H1 (cell line): ENCODE measurements around the gene PBXIP1. TPM values are rescaled to one million over a fixed set of nuclear protein-coding genes. Genes with fewer than 3 reads are reported as not detected.

Experiments
- CTCF ChIA-PET: fragments of 300-600 bp; sonication (Branson Sonifier 250); formaldehyde crosslinking; loops from one replicate; lab custom pipeline; 2021; ENCODE audit not compliant: partially characterized antibody; lab: Charles Lee
- POLR2A ChIA-PET: fragments of 300-600 bp; sonication (Branson Sonifier 250); formaldehyde crosslinking; loops from one replicate; lab custom pipeline; 2021; ENCODE audit warnings: inconsistent platforms; ENCODE audit not compliant: partially characterized antibody; lab: Charles Lee
- DNase-seq, 2 experiments: peaks; one replicate each; pipeline versions ENCODE4 v3.0.0 to v3.0.0-alpha.2; 2010 to 2022; ENCODE audit warnings: low spot score in 2 of 2, low read depth in 1 of 2, mixed read lengths in 1 of 2
- FAIRE-seq: peaks from 2 replicates; lab custom pipeline; 2011; peaks lifted over from hg19 to GRCh38; lab: Jason Lieb, UNC
- H2AFZ ChIP-seq: 2 replicates; pipeline ENCODE4 v1.8.1; 2012; ENCODE audit warnings: low read length, inconsistent platforms
- H2AK5ac ChIP-seq: 2 replicates; pipeline ENCODE4 v1.6.1; 2013; ENCODE audit warnings: low read depth, low read length
- H2BK120ac ChIP-seq: replicated peaks from 2 replicates; pipeline ENCODE3; 2013; ENCODE audit warnings: low read depth, low read length, inconsistent platforms
- H2BK12ac ChIP-seq: 2 replicates; pipeline ENCODE4 v1.6.1; 2013; ENCODE audit warnings: low read depth, low read length
- H2BK15ac ChIP-seq: 2 replicates; pipeline ENCODE4 v1.6.1; 2013; ENCODE audit warnings: low read length
- H2BK20ac ChIP-seq: 2 replicates; pipeline ENCODE4 v1.6.1; 2013; ENCODE audit warnings: low read length
- H2BK5ac ChIP-seq: 2 replicates; pipeline ENCODE4 v1.6.1; 2013; ENCODE audit warnings: low read depth, low read length
- H3K14ac ChIP-seq: 2 replicates; pipeline ENCODE4 v1.6.1; 2013; ENCODE audit warnings: inconsistent platforms; ENCODE audit not compliant: insufficient read length
- H3K18ac ChIP-seq: 2 replicates; pipeline ENCODE4 v1.6.1; 2013; ENCODE audit warnings: low read length; ENCODE audit errors: extremely low read depth
- H3K23ac ChIP-seq: 2 replicates; pipeline ENCODE4 v1.6.1; 2013; ENCODE audit warnings: inconsistent platforms; ENCODE audit not compliant: insufficient read length
- H3K23me2 ChIP-seq: 2 replicates; pipeline ENCODE4 v1.6.1; 2013; ENCODE audit warnings: low read depth, low read length
- H3K27ac ChIP-seq: 2 replicates; pipeline ENCODE4 v1.6.1; 2011; ENCODE audit warnings: low read depth, low read length, inconsistent platforms
- H3K27me3 ChIP-seq, 4 experiments: replicated peaks in 1 of 4; 1 replicate in 1 of 4; 2 replicates in 3 of 4; pipeline versions ENCODE4 v1.6.1 to v1.8.1; 2011 to 2013; ENCODE audit warnings: low read length in 3 of 4, mild to moderate bottlenecking in 3 of 4, inconsistent platforms in 2 of 4, mixed read lengths in 2 of 4, moderate library complexity in 1 of 4; ENCODE audit not compliant: control insufficient read depth in 3 of 4, insufficient read depth in 3 of 4; ENCODE audit errors: extremely low read depth in 1 of 4
- H3K36me3 ChIP-seq, 4 experiments: 2 replicates each; pipeline versions ENCODE4 v1.6.1 to v1.8.1; 2011 to 2013; ENCODE audit warnings: mild to moderate bottlenecking in 4 of 4, low read length in 3 of 4, moderate library complexity in 2 of 4, control low read depth in 1 of 4, inconsistent platforms in 1 of 4; ENCODE audit not compliant: insufficient read depth in 4 of 4, control insufficient read depth in 2 of 4
- H3K4ac ChIP-seq: replicated peaks from 2 replicates; pipeline ENCODE3; 2013; ENCODE audit warnings: low read length, low read depth, mixed read lengths, inconsistent platforms; ENCODE audit not compliant: insufficient read length
- H3K4me1 ChIP-seq, 4 experiments: replicated peaks in 1 of 4; 1 replicate in 1 of 4; 2 replicates in 3 of 4; pipeline versions ENCODE4 v1.6.1 to v1.8.1; 2011 to 2013; ENCODE audit warnings: low read length in 3 of 4, inconsistent platforms in 2 of 4, mixed read lengths in 1 of 4; ENCODE audit not compliant: insufficient read depth in 4 of 4, control insufficient read depth in 3 of 4
- H3K4me2 ChIP-seq, 2 experiments: 2 replicates each; pipeline versions ENCODE4 v1.6.1 to v1.8.1; 2011 to 2013; ENCODE audit warnings: low read depth in 2 of 2, low read length in 2 of 2, control low read depth in 1 of 2, inconsistent platforms in 1 of 2, mild to moderate bottlenecking in 1 of 2; ENCODE audit not compliant: insufficient read depth in 1 of 2
- H3K4me3 ChIP-seq, 4 experiments: fragments of 200-600, 300-600 bp in 1 of 4; sonication (generic), shearing (Covaris generic), sonication (Bioruptor Twin) in 1 of 4; 2 replicates each; pipeline versions ENCODE4 v1.5.1 to v1.8.1; 2011 to 2016; ENCODE audit warnings: low read length in 4 of 4, low read depth in 3 of 4, control low read depth in 2 of 4, inconsistent platforms in 2 of 4, mild to moderate bottlenecking in 2 of 4, mixed read lengths in 1 of 4, moderate library complexity in 1 of 4; ENCODE audit not compliant: insufficient read depth in 2 of 4; ENCODE audit errors: extremely low read depth in 1 of 4
- H3K56ac ChIP-seq: replicated peaks from 2 replicates; pipeline ENCODE3; 2013; ENCODE audit warnings: low read depth, mild to moderate bottlenecking, mixed read lengths, low read length, inconsistent platforms; ENCODE audit not compliant: insufficient read length
- H3K79me1 ChIP-seq: 2 replicates; pipeline ENCODE4 v1.6.1; 2013; ENCODE audit warnings: low read depth, low read length, control low read depth
- H3K79me2 ChIP-seq, 2 experiments: 2 replicates each; pipeline versions ENCODE4 v1.6.1 to v1.8.1; 2012 to 2013; ENCODE audit warnings: low read length in 2 of 2, mild to moderate bottlenecking in 2 of 2, inconsistent platforms in 1 of 2; ENCODE audit not compliant: insufficient read depth in 2 of 2, control insufficient read depth in 1 of 2
- H3K9ac ChIP-seq, 4 experiments: replicated peaks in 1 of 4; 1 replicate in 1 of 4; 2 replicates in 3 of 4; pipeline versions ENCODE4 v1.6.1 to v1.8.1; 2011 to 2013; ENCODE audit warnings: low read depth in 3 of 4, low read length in 3 of 4, control low read depth in 2 of 4, mild to moderate bottlenecking in 2 of 4, moderate library complexity in 2 of 4, inconsistent platforms in 1 of 4; ENCODE audit errors: extremely low read depth in 1 of 4
- H3K9me3 ChIP-seq, 2 experiments: 2 replicates each; pipeline versions ENCODE4 v1.6.1 to v1.8.1; 2012 to 2013; ENCODE audit warnings: mild to moderate bottlenecking in 2 of 2, moderate library complexity in 2 of 2, control low read depth in 1 of 2, inconsistent platforms in 1 of 2, low read depth in 1 of 2, low read length in 1 of 2, mixed read lengths in 1 of 2; ENCODE audit not compliant: insufficient read depth in 2 of 2
- H4K20me1 ChIP-seq, 2 experiments: replicated peaks in 1 of 2; 2 replicates each; pipeline versions ENCODE3 to v1.8.1; 2011 to 2013; ENCODE audit warnings: inconsistent platforms in 2 of 2, low read length in 2 of 2, mild to moderate bottlenecking in 1 of 2; ENCODE audit not compliant: insufficient read depth in 2 of 2, control insufficient read depth in 1 of 2
- H4K5ac ChIP-seq: 2 replicates; pipeline ENCODE4 v1.6.1; 2013; ENCODE audit warnings: low read length, low read depth, mixed read lengths, inconsistent platforms; ENCODE audit not compliant: insufficient read length
- H4K8ac ChIP-seq: 2 replicates; pipeline ENCODE4 v1.8.0; 2013; ENCODE audit warnings: mild to moderate bottlenecking, moderate library complexity, low read length, inconsistent platforms; ENCODE audit not compliant: insufficient read depth; ENCODE audit errors: extremely low read depth
- H4K91ac ChIP-seq: replicated peaks from 2 replicates; pipeline ENCODE3; 2013; ENCODE audit warnings: low read length, mixed read lengths, inconsistent platforms; ENCODE audit not compliant: insufficient read length
- BRCA1 ChIP-seq: IDR thresholded peaks from 2 replicates; pipeline ENCODE4 v1.6.1; 2012; ENCODE audit warnings: low read depth, low read length, improper control_type of control experiment
- HDAC6 ChIP-seq: IDR thresholded peaks from one replicate; pipeline ENCODE4 v1.7.1; 2012; ENCODE audit warnings: low read depth, mild to moderate bottlenecking, inconsistent platforms, low read length, moderate library complexity
- SAP30 ChIP-seq: fragments of 300-600 bp; sonication (generic); IDR thresholded peaks from 2 replicates; pipeline ENCODE4 v1.7.1; 2012; ENCODE audit warnings: low read length, moderate library complexity, mild to moderate bottlenecking, inconsistent platforms; ENCODE audit not compliant: insufficient read depth, insufficient replicate concordance
- SIN3A ChIP-seq, 2 experiments: IDR thresholded peaks in 1 of 2; conservative IDR thresholded peaks in 1 of 2; 2 replicates each; pipeline ENCODE4 v1.6.1; 2011 to 2012; ENCODE audit warnings: low read length in 2 of 2, improper control_type of control experiment in 1 of 2, low read depth in 1 of 2, mild to moderate bottlenecking in 1 of 2
- SUZ12 ChIP-seq: fragments of 200-600 bp; sonication (generic); IDR thresholded peaks from 2 replicates; pipeline ENCODE4 v1.6.1; 2012; ENCODE audit warnings: mild to moderate bottlenecking, inconsistent platforms, low read length, moderate library complexity, mixed read lengths
- TAF7 ChIP-seq: optimal IDR thresholded peaks from 2 replicates; pipeline ENCODE3; 2011; ENCODE audit warnings: low read depth, mild to moderate bottlenecking, inconsistent platforms, low read length, moderate library complexity, borderline replicate concordance
- WGBS, 2 experiments: shearing (Covaris generic) in 1 of 2; methylation state at CpG; one replicate each; pipeline versions ENCODE4 v1.1.6 to v1.1.7; 2013 to 2015; ENCODE audit warnings: low lambda C conversion rate in 2 of 2, mixed read lengths in 2 of 2, inconsistent platforms in 1 of 2, low coverage in 1 of 2, missing lambda C conversion rate in 1 of 2; ENCODE audit not compliant: insufficient replicate concordance in 2 of 2, insufficient coverage in 1 of 2, insufficient read length in 1 of 2; ENCODE audit errors: extremely low coverage in 1 of 2, missing lambda C conversion rate in 1 of 2; 5-methylcytosine and 5-hydroxymethylcytosine counted together
- polyA plus RNA-seq, 7 experiments: library from polyadenylated mRNA; depleted of rRNA in 3 of 7; stranded (reverse) in 5 of 7; unstranded in 2 of 7; fragments of >200 nt in 5 of 7; fragments of 200-250 nt in 2 of 7; gene quantifications; 1 replicate in 5 of 7; 2 replicates in 1 of 7; 4 replicates in 1 of 7; pipeline versions ENCODE4 v1.2.1 to v1.2.3, GENCODE V29; 2011 to 2013; ENCODE audit warnings: missing spikeins in 2 of 7, mixed read lengths in 2 of 7
- total RNA-seq: library from RNA; stranded (reverse); fragmentation: NEBNext Ultra II Directional; extraction: Animal tissue kit (Norgen Biotek cat#: 25700); gene quantifications from 2 replicates; pipeline ENCODE4 v1.2.1, GENCODE V29; 2021
- TF ChIP-seq, protein P1 (sequence below): IDR thresholded peaks from 2 replicates; pipeline ENCODE4 v1.6.1; 2011; ENCODE audit warnings: low read depth, mild to moderate bottlenecking, low read length; ENCODE audit not compliant: insufficient read depth

The PBXIP1 gene
- total and polyA plus RNA-seq, 2 of the 8 experiments (the other 6 are each of a cell fraction or from before 2014, with no cell fraction given) = 12.0 to 19.8 TPM

GRCh38 chr1:154954541-154954940 lies 1.4 kb downstream of the PBXIP1 start:
- H4K8ac ChIP-seq = no peak overlapping the region
- TF ChIP-seq SUZ12 (no peak), HDAC6 (no peak), SIN3A (conservative IDR thresholded peaks at IDR 0.05 in 1 of 2, IDR thresholded peaks at IDR 0.05 in 1 of 2; ENCODE audit: low read depth in 1 of 2, low read length in 2 of 2) (no peak), SAP30 (no peak), TAF7 (no peak), BRCA1 (no peak)
- TF ChIP-seq, protein P1, sequence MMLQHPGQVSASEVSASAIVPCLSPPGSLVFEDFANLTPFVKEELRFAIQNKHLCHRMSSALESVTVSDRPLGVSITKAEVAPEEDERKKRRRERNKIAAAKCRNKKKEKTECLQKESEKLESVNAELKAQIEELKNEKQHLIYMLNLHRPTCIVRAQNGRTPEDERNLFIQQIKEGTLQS = no peak
- H3K23ac ChIP-seq = no peak overlapping the region
- no peaks in the 10 kb centered on the region for H3K9me3 ChIP-seq
- H3K4me3 ChIP-seq = peak overlapping the region in 3 of 4 experiments; percentile 60 to 77 (median 71); a peak in 2 of 8 replicates
- H2BK5ac ChIP-seq = no peak overlapping the region
- H3K36me3 ChIP-seq = peaks cover 3 to 7% (median 5%) of the 10 kb centered on the region in 4 experiments; a peak in 5 of 8 replicates
- ChIA-PET CTCF (interaction anchor here (0.6 to 9.8 kb wide), 8 partner anchors 12 to 210 kb away, joined by 3 to 132 read pairs (median 3); partner anchors contain the start of genes LENEP and SHC1), POLR2A (interaction anchor here (1.3 to 18.6 kb wide), 7 partner anchors 18 to 185 kb away, joined by 3 to 662 read pairs (median 6); partner anchors contain the start of genes ADAM15, CKS1B, EFNA4 and FLAD1)
- H2AFZ ChIP-seq = no peak overlapping the region
- no peak overlapping the region for H2BK20ac ChIP-seq
- no peak overlapping the region; the same call in 1 of the 2 replicates for H2BK12ac ChIP-seq
- H3K4me2 ChIP-seq = peak overlapping the region; percentile 92 to 93; a peak in 3 of 4 replicates
- no peak overlapping the region for H3K4ac ChIP-seq
- H3K9ac ChIP-seq = peak overlapping the region in 1 of 4 experiments; percentile 87; a peak in 1 of 7 replicates
- H3K79me2 ChIP-seq = peaks cover 0 to 4% of the 10 kb centered on the region in 2 experiments; a peak in 2 of 4 replicates
- no peak overlapping the region; the same call in 1 of the 2 replicates for H2AK5ac ChIP-seq
- no peak overlapping the region for H3K56ac ChIP-seq
- no peak overlapping the region for H4K91ac ChIP-seq
- no peak overlapping the region for H3K14ac ChIP-seq
- H3K23me2 ChIP-seq = peaks cover 5% of the 10 kb centered on the region
- 88% methylated on average over 3 of the region's 3 CpGs; no CpG with 5 or more reads in 1 of the 2 experiments for WGBS, 2 experiments
- no peak overlapping the region for H2BK15ac ChIP-seq
- peak overlapping the region; percentile 95; the same call in 1 of the 2 replicates for H3K27ac ChIP-seq
- H3K18ac ChIP-seq = no peak overlapping the region
- no peak overlapping the region for H4K5ac ChIP-seq
- H2BK120ac ChIP-seq = no peak overlapping the region
- no peak for FAIRE-seq
- peaks cover 0 to 28% (median 8%) of the 10 kb centered on the region in 4 experiments; a peak in 6 of 7 replicates for H3K4me1 ChIP-seq
- 0 out of 2 replicates have a peak, but pooled peaks cover 6% of the 10 kb centered on the region for H3K79me1 ChIP-seq
- H4K20me1 ChIP-seq = peaks cover 1 to 10% of the 10 kb centered on the region in 2 experiments
- no peak for DNase-seq
- no peaks in the 10 kb centered on the region; a peak in 2 of 7 replicates for H3K27me3 ChIP-seq
